Epithelial cell of esophagus (primary cell): ENCODE data around the gene C20orf141.
"Not testable (repeated sequence)": the region's sequence is repeated elsewhere in the genome, so short reads cannot be mapped to it uniquely, and the experiment has no call there.

Experiments
- DNase-seq: peaks from one replicate; pipeline ENCODE4 v3.0.0; 2010; ENCODE audit warnings: low read depth
- H3K4me3 ChIP-seq: 2 replicates; pipeline ENCODE4 v1.5.1; 2011; ENCODE audit warnings: mild to moderate bottlenecking, low read length, control low read depth
- CTCF ChIP-seq: IDR thresholded peaks from 2 replicates; pipeline ENCODE4 v1.5.1; 2011; ENCODE audit warnings: low read depth, mild to moderate bottlenecking, low read length, control low read depth, inconsistent platforms; ENCODE audit not compliant: insufficient read depth; ENCODE audit errors: missing control alignments

The C20orf141 gene

DNA sequence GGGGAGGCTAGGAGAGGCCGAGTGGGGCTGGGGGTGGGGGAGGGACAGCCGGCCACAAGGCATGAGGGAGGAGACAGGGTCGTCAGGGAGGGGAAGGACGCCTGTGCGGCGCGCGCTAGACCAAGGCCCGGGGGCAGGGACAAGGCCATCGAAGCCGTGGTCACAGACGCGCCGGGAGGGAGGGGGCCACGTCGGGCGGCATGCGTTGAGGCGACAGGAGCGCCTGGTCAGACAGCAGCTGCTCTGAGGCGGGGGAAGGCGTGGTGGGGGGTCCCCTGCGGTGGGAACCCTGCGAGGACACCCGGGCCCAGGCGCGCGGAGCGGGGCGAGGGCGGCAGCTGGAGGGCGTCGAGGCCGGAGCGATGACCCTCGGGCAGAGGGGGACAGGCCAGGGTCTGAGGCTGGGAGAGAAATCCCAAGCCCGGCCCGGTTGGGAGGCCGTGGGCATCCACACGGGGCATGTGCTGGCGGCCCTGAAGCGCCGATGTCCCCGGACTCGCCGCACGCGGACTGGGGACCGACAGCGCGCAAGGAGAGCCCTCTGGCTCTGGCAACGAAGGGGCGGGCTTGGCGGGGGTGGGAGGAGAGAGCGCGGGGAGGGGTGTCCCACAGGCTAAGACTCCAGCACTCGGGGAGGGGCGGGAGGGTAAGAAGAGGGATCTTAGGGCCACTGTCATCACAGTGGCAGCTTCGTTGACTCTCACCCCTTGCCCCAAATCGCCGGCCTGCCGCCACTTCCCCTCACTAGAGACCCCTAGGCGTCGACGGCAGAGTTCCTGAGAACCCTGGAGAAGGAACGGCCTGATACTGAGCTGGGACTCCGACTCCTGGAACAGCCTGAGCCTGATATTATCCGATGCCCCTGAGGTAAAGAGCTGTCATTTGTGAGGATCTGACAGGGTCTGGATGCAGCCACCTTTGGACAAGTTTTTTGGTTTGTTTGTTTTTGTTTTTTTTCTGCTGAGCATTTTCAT lies 6.4 kb downstream of the C20orf141 start:
- no peak for DNase-seq
- no peak overlapping the region for H3K4me3 ChIP-seq

GRCh38 chr20:2822073-2822472 lies 7.3 kb downstream of the C20orf141 start:
- H3K4me3 ChIP-seq: no peak overlapping the region
- no peak for DNase-seq
- TF ChIP-seq CTCF: no peak

More for the DNA sequence above, 6.4 kb downstream of the C20orf141 start:
- TF ChIP-seq CTCF: no peak

DNA sequence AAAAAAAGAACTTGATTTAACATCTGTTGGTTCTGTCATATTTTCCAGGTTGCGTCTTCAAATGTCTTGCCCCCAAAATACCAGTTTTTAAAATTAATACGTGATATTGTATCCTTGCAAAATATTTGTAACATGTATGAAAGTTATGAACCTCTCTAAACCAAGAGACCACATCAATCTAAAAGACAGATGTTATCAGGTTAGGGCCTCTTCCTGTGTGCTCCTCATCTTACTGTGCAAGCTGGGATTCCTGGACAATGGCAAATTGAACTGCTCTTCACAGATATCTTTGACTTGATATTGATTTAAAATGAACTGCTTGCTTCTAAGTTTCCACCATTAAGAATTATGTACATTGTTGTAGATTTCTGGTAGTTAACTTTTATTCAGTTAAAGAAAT lies 11.0 kb downstream of the C20orf141 start:
- DNase-seq: no peak
- H3K4me3 ChIP-seq: no peak overlapping the region
- TF ChIP-seq CTCF: no peak

DNA sequence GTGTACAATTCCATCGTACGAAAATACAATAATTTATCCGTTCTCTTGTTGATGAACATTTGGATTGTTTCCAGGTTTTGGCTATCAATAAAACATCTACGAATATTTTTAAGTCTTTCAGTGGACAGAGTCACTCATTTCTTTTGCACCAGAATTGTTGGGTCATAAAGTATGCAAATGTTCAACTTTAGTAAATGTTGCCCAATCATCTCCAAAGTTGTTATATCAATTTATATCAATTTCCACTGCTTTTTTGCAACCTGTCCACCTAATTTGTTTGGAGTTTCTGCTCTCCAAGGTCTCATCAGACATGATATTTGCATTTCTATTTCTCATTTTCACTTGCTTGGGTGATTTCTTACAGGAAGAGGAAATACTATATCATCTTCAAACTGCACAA lies 11.9 kb downstream of the C20orf141 start:
- no peak for TF ChIP-seq CTCF

GRCh38 chr20:2829376-2829775 lies 14.6 kb downstream of the C20orf141 start:
- DNase-seq: no peak
- TF ChIP-seq CTCF: no peak
- no peak overlapping the region for H3K4me3 ChIP-seq

More for the DNA sequence above, 11.9 kb downstream of the C20orf141 start:
- no peak overlapping the region for H3K4me3 ChIP-seq
- no peak for DNase-seq

DNA sequence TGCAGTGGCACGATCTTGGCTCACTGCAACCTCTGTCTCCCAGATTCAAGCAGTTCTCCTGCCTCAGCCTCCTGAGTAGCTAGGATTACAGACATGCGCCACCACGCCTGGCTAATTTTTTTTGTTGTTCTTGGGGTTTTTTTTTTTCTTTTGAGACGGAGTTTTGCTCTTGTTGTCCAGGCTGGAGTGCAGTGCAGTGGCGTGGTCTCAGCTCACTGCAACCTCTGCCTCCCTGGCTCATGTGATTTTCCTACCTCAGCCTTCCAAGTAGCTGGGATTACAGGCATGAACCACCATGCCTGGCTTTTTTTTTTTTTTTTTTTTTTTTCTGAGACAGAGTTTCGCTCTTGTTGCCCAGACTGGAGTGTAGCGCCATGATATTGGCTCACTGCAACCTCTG lies 16.4 kb downstream of the C20orf141 start:
- not testable (repeated sequence) for DNase-seq, H3K4me3 ChIP-seq

DNA sequence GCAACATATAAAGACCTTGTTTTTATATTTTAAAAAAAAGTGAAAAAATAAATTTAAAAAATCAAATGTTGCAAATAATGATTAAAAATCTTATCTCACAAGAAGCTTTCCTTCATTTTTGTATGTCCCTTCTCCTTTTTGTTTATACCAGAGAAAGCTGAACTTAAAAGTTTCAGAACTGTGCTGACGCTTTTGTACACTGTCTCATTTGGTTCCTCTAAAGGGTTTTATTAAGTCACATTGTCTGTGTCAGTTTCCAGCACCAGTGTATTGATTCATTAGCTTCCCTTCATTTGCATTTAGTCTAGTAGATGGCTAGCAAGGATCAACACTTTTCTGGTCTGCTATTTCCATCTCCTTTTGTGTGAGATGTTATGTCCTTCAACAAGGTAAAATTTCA lies 19.0 kb downstream of the C20orf141 start:
- no peak overlapping the region for H3K4me3 ChIP-seq
- no peak for DNase-seq
- TF ChIP-seq CTCF: no peak
